GM18511 (cell line): ENCODE results near the gene FBN1.

Experiments
- ATAC-seq: cut with Tn5 transposase; IDR thresholded peaks from one replicate; pipeline ENCODE4 v1.9.1; 2021; ENCODE audit warnings: mild to moderate bottlenecking, moderate library complexity; ENCODE audit not compliant: unreplicated experiment

Gene FBN1

GRCh38 chr15:48623456-48623855, 22.1 kb downstream of the FBN1 start:
- ATAC-seq, result no peak

- no peak for ATAC-seq
Measured at GRCh38 chr15:48622237-48622636, 23.3 kb downstream of the FBN1 start.

- no peak for ATAC-seq
Measured at GRCh38 chr15:48619446-48619845, 26.1 kb downstream of the FBN1 start.

GRCh38 chr15:48617619-48618018, 27.9 kb downstream of the FBN1 start:
- no peak for ATAC-seq

GRCh38 chr15:48616216-48616615, 29.3 kb downstream of the FBN1 start:
- ATAC-seq, result no peak

GRCh38 chr15:48614051-48614450, 31.5 kb downstream of the FBN1 start:
- ATAC-seq, result no peak

GRCh38 chr15:48609486-48609885, 36.0 kb downstream of the FBN1 start:
- no peak for ATAC-seq

GRCh38 chr15:48607846-48608245, 37.7 kb downstream of the FBN1 start:
- no peak for ATAC-seq

GRCh38 chr15:48604567-48604966, 40.9 kb downstream of the FBN1 start:
- no peak for ATAC-seq

- no peak for ATAC-seq
Measured at GRCh38 chr15:48603922-48604321, 41.6 kb downstream of the FBN1 start.

- ATAC-seq, result no peak
Measured at GRCh38 chr15:48603123-48603500, 42.4 kb downstream of the FBN1 start.

- ATAC-seq, result no peak
Measured at GRCh38 chr15:48602358-48603122, 43.0 kb downstream of the FBN1 start.

GRCh38 chr15:48601095-48601494, 44.4 kb downstream of the FBN1 start:
- ATAC-seq, result no peak

GRCh38 chr15:48596841-48597240, 48.7 kb downstream of the FBN1 start:
- ATAC-seq, result peak; percentile 52

GRCh38 chr15:48596415-48596814, 49.1 kb downstream of the FBN1 start:
- peak; percentile 72 for ATAC-seq

GRCh38 chr15:48595981-48596380, 49.5 kb downstream of the FBN1 start:
- peak; percentile 68 for ATAC-seq

- ATAC-seq, result no peak
Measured at GRCh38 chr15:48592933-48593332, 52.6 kb downstream of the FBN1 start.

GRCh38 chr15:48592221-48592731, 53.2 kb downstream of the FBN1 start:
- no peak for ATAC-seq

- ATAC-seq, result no peak
Measured at GRCh38 chr15:48590723-48591122, 54.8 kb downstream of the FBN1 start.

GRCh38 chr15:48584812-48585563, 60.5 kb downstream of the FBN1 start:
- no peak for ATAC-seq

GRCh38 chr15:48584090-48584811, 61.3 kb downstream of the FBN1 start:
- ATAC-seq, result no peak
